ENCODE data around the gene TBC1D22A. TPM values are rescaled to one million over a fixed set of nuclear protein-coding genes. Genes with fewer than 3 reads are reported as not detected.

The TBC1D22A gene
- total RNA-seq, 1 experiment from 2014 or later, result 27.6 TPM

DNA sequence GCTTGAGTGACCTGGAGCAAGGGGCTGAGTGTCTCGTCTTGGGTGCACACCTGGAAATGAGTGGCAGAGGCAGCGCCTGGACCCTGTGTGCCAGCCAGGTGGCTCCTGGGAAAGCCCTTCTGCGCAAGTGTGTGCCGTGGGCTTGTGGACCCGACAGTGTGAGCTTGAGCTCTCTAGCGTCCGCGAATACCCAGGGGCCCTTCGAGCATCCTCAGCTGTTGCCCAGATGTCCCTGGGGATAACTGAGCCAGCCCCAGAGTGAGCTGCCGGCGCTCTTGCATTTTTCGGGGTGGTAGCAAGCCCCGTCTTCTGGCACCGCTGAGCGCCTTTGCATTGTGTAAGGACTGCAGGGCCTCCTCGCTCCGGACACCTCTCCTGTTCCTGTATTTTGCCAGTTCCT lies 399.2 kb downstream of the TBC1D22A start:
- no TSS peak for BruUV-seq (replicated peaks)
- CTCF ChIA-PET, result no interaction called here
- intact Hi-C loops (cut with micrococcal nuclease; ENCODE audit: unreplicated experiment), result no loop called here

DNA sequence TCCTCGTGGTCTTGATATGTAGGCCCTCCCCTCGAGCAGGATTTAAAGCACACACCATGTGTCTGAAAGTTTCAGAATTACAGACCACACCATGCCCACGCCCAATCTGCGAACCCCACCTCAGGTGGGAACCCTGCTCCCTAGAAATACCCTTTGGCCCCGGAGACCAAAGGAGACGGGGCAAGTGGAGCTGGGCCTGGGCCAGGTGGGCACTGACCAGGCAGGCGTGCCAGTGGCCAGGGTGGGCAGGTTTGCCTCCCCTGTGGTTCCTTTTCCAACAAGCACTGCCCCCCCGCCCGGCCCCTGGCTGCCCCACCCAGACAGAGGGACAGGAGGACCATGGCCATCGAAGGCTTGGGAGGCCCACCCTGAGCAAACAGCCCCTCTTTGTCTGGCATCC lies 400.4 kb downstream of the TBC1D22A start:
- no TSS peak for BruUV-seq (replicated peaks)
- no peak overlapping the region for H3K27ac Mint-ChIP-seq (ENCODE audit: unreplicated experiment)
- intact Hi-C loops (cut with micrococcal nuclease; ENCODE audit: unreplicated experiment), result no loop called here
- H3K27me3 Mint-ChIP-seq (ENCODE audit: unreplicated experiment), result no peaks in the 10 kb centered on the region
- no peaks in the 10 kb centered on the region for H3K36me3 Mint-ChIP-seq (ENCODE audit: insufficient read depth, unreplicated experiment)
- TF ChIP-seq, protein P1, sequence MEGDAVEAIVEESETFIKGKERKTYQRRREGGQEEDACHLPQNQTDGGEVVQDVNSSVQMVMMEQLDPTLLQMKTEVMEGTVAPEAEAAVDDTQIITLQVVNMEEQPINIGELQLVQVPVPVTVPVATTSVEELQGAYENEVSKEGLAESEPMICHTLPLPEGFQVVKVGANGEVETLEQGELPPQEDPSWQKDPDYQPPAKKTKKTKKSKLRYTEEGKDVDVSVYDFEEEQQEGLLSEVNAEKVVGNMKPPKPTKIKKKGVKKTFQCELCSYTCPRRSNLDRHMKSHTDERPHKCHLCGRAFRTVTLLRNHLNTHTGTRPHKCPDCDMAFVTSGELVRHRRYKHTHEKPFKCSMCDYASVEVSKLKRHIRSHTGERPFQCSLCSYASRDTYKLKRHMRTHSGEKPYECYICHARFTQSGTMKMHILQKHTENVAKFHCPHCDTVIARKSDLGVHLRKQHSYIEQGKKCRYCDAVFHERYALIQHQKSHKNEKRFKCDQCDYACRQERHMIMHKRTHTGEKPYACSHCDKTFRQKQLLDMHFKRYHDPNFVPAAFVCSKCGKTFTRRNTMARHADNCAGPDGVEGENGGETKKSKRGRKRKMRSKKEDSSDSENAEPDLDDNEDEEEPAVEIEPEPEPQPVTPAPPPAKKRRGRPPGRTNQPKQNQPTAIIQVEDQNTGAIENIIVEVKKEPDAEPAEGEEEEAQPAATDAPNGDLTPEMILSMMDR (IDR thresholded peaks at IDR 0.05; ENCODE audit: unreplicated experiment), result no peak
- H3K9me3 Mint-ChIP-seq (ENCODE audit: low read depth, unreplicated experiment), result no peaks in the 10 kb centered on the region
- H3K4me1 Mint-ChIP-seq (ENCODE audit: low read depth, unreplicated experiment), result no peaks in the 10 kb centered on the region
- CTCF ChIA-PET, result no interaction called here
- DNase-seq, result no peak
- no peak overlapping the region for H3K4me3 Mint-ChIP-seq (ENCODE audit: low read depth, unreplicated experiment)

More for the DNA sequence above, 399.2 kb downstream of the TBC1D22A start:
- no peak for DNase-seq
- Mint-ChIP-seq H3K36me3 (ENCODE audit: insufficient read depth, unreplicated experiment) (peaks cover 3% of the 10 kb centered on the region), H3K4me3 (ENCODE audit: low read depth, unreplicated experiment) (no peak overlapping the region), H3K27me3 (ENCODE audit: unreplicated experiment) (no peaks in the 10 kb centered on the region), H3K4me1 (ENCODE audit: low read depth, unreplicated experiment) (no peaks in the 10 kb centered on the region), H3K27ac (ENCODE audit: unreplicated experiment) (no peak overlapping the region), H3K9me3 (ENCODE audit: low read depth, unreplicated experiment) (no peaks in the 10 kb centered on the region)
- TF ChIP-seq, protein P1 (IDR thresholded peaks at IDR 0.05; ENCODE audit: unreplicated experiment), result no peak

DNA sequence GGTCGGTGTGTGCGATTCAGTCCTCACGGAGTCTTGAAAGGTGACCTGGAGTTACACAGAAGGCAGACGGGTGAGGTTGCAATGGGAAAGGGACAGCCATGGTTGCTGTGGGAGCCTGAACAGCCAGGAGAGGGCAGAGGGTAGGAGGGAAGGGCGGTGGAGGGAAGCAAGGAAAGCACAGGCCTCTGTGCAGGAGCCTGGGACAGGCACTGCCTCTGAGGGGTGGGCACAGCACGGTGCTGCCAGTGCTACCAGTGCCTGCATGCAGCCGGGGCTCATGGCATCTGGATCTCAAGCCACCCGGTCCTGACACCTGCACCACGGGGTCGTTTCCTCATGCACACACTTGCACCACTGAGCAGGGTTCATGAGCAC lies 401.0 kb downstream of the TBC1D22A start:
- Mint-ChIP-seq H3K4me3 (ENCODE audit: low read depth, unreplicated experiment) (no peak overlapping the region), H3K27me3 (ENCODE audit: unreplicated experiment) (no peaks in the 10 kb centered on the region), H3K9me3 (ENCODE audit: low read depth, unreplicated experiment) (no peaks in the 10 kb centered on the region), H3K27ac (ENCODE audit: unreplicated experiment) (no peak overlapping the region), H3K36me3 (ENCODE audit: insufficient read depth, unreplicated experiment) (no peaks in the 10 kb centered on the region), H3K4me1 (ENCODE audit: low read depth, unreplicated experiment) (no peaks in the 10 kb centered on the region)
- no peak for DNase-seq
- CTCF ChIA-PET, result no interaction called here
- TF ChIP-seq, protein P1 (IDR thresholded peaks at IDR 0.05; ENCODE audit: unreplicated experiment), result no peak
- BruUV-seq (replicated peaks), result no TSS peak
- intact Hi-C loops (cut with micrococcal nuclease; ENCODE audit: unreplicated experiment), result no loop called here

DNA sequence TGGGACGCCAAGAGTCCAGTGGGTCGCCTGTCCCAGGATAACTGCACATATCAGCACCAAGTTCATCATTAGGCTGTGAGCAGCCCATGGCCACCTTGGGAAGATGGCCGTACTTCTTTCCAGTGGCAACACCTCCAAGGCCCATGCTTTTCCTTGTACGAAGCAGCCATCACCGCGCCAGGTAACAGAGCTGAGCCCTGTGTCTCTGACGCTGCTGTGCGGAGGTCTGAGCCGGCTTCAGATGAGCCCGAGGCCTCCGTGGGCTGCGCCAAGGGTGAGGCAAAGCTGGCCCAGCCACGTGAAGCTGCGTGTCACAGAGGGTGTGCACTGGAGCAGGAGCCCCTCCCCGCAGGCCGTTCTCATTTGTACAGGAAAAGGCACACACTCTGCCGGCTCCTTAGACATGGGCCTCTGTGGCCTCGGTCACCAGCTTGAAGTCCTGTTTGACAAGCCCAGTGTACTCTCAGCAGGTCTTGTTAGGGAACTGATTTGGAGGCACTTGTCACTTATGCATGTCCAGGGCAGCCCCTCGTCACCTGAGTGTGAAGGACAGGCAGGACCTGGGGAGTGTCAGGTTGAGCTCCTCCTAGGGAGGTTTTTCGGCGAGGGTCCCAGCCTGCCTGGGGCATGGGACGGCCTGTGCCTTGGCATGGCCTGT lies 401.5 kb downstream of the TBC1D22A start:
- no peaks in the 10 kb centered on the region for H3K27me3 Mint-ChIP-seq (ENCODE audit: unreplicated experiment)
- intact Hi-C loops (cut with micrococcal nuclease; ENCODE audit: unreplicated experiment), result no loop called here
- no peak overlapping the region for H3K27ac Mint-ChIP-seq (ENCODE audit: unreplicated experiment)
- TF ChIP-seq, protein P1 (IDR thresholded peaks at IDR 0.05; ENCODE audit: unreplicated experiment), result no peak
- H3K9me3 Mint-ChIP-seq (ENCODE audit: low read depth, unreplicated experiment), result no peaks in the 10 kb centered on the region
- CTCF ChIA-PET, result no interaction called here
- BruUV-seq (replicated peaks), result no TSS peak
- DNase-seq, result no peak
- no peaks in the 10 kb centered on the region for H3K36me3 Mint-ChIP-seq (ENCODE audit: insufficient read depth, unreplicated experiment)
- no peaks in the 10 kb centered on the region for H3K4me1 Mint-ChIP-seq (ENCODE audit: low read depth, unreplicated experiment)
- H3K4me3 Mint-ChIP-seq (ENCODE audit: low read depth, unreplicated experiment), result no peak overlapping the region
